Endothelial cell (in vitro differentiated cells): ENCODE data around the gene SLC35F5. TPM values are rescaled to one million over a fixed set of nuclear protein-coding genes. Genes with fewer than 3 reads are reported as not detected.

ENCODE experiments used
- DNase-seq: peaks from one replicate; pipeline ENCODE4 v3.0.0; 2021; ENCODE audit warnings: low spot score
- H3K27ac Mint-ChIP-seq: one replicate; pipeline ENCODE4 v1.8.0; 2021; ENCODE audit warnings: mixed read lengths, inconsistent platforms; ENCODE audit not compliant: unreplicated experiment
- H3K27me3 Mint-ChIP-seq: one replicate; pipeline ENCODE4 v1.8.0; 2021; ENCODE audit warnings: mild to moderate bottlenecking, moderate library complexity, mixed read lengths, inconsistent platforms; ENCODE audit not compliant: unreplicated experiment
- H3K36me3 Mint-ChIP-seq: one replicate; pipeline ENCODE4 v1.8.0; 2021; ENCODE audit warnings: mild to moderate bottlenecking, low read depth, mixed read lengths, inconsistent platforms; ENCODE audit not compliant: unreplicated experiment
- H3K4me1 Mint-ChIP-seq: one replicate; pipeline ENCODE4 v1.8.0; 2021; ENCODE audit warnings: mild to moderate bottlenecking, mixed read lengths, inconsistent platforms; ENCODE audit not compliant: unreplicated experiment
- H3K4me3 Mint-ChIP-seq: one replicate; pipeline ENCODE4 v1.8.0; 2021; ENCODE audit warnings: mild to moderate bottlenecking, mixed read lengths, inconsistent platforms; ENCODE audit not compliant: unreplicated experiment
- H3K9me3 Mint-ChIP-seq: one replicate; pipeline ENCODE4 v1.8.0; 2021; ENCODE audit warnings: mixed read lengths, inconsistent platforms; ENCODE audit not compliant: unreplicated experiment
- CTCF ChIP-seq: fragments of 200-600 bp; sonication (generic); IDR thresholded peaks from one replicate; pipeline ENCODE4 v1.5.0; 2021; ENCODE audit warnings: antibody characterized with exemption; ENCODE audit not compliant: unreplicated experiment
- total RNA-seq: library from RNA; stranded (reverse); fragmentation: NEBNext Ultra II Directional; extraction: Animal tissue kit (Norgen Biotek cat#: 25700); gene quantifications from one replicate; pipeline ENCODE4 v1.2.1, GENCODE V29; 2021; ENCODE audit not compliant: unreplicated experiment

Gene SLC35F5
- total RNA-seq, 1 donor from 2014 or later: 34.4 TPM

GRCh38 chr2:113795405-113795920, 39.0 kb upstream of the SLC35F5 start:
- Mint-ChIP-seq H3K27me3 (no peaks in the 10 kb centered on the region), H3K4me3 (no peak overlapping the region), H3K27ac (no peak overlapping the region), H3K9me3 (no peaks in the 10 kb centered on the region), H3K4me1 (peaks cover 6% of the 10 kb centered on the region), H3K36me3 (no peaks in the 10 kb centered on the region)
- DNase-seq: no peak
- no peak for TF ChIP-seq CTCF

GRCh38 chr2:113791697-113792590, 35.5 kb upstream of the SLC35F5 start:
- Mint-ChIP-seq H3K9me3 (no peaks in the 10 kb centered on the region), H3K27ac (no peak overlapping the region), H3K4me1 (no peaks in the 10 kb centered on the region), H3K4me3 (no peak overlapping the region), H3K27me3 (no peaks in the 10 kb centered on the region), H3K36me3 (no peaks in the 10 kb centered on the region)
- no peak for TF ChIP-seq CTCF
- DNase-seq: no peak

- Mint-ChIP-seq H3K36me3 (no peaks in the 10 kb centered on the region), H3K9me3 (no peaks in the 10 kb centered on the region), H3K4me3 (no peak overlapping the region), H3K27me3 (peaks cover 2% of the 10 kb centered on the region), H3K27ac (no peak overlapping the region), H3K4me1 (no peaks in the 10 kb centered on the region)
- no peak for DNase-seq
- no peak for TF ChIP-seq CTCF
Observed at GRCh38 chr2:113784823-113785744, 28.6 kb upstream of the SLC35F5 start.

- Mint-ChIP-seq H3K4me1 (no peaks in the 10 kb centered on the region), H3K9me3 (no peaks in the 10 kb centered on the region), H3K27ac (no peak overlapping the region), H3K27me3 (peaks cover 3% of the 10 kb centered on the region), H3K36me3 (no peaks in the 10 kb centered on the region), H3K4me3 (no peak overlapping the region)
- TF ChIP-seq CTCF: no peak
- no peak for DNase-seq
Observed at GRCh38 chr2:113780472-113780871, 24.0 kb upstream of the SLC35F5 start.
